ENCODE measurements around the gene NACAD.

Gene NACAD

GRCh38 chr7:45073031-45073785, 15.6 kb downstream of the NACAD start:
- FAIRE-seq, result no peak

- FAIRE-seq, result no peak
Observed at GRCh38 chr7:45072131-45073030, 16.4 kb downstream of the NACAD start.

GRCh38 chr7:45071528-45071927, 17.2 kb downstream of the NACAD start:
- no peak for FAIRE-seq

- no peak for FAIRE-seq
Observed at GRCh38 chr7:45070254-45070642, 18.5 kb downstream of the NACAD start.

GRCh38 chr7:45069444-45070253, 19.1 kb downstream of the NACAD start:
- FAIRE-seq, result no peak

DNA sequence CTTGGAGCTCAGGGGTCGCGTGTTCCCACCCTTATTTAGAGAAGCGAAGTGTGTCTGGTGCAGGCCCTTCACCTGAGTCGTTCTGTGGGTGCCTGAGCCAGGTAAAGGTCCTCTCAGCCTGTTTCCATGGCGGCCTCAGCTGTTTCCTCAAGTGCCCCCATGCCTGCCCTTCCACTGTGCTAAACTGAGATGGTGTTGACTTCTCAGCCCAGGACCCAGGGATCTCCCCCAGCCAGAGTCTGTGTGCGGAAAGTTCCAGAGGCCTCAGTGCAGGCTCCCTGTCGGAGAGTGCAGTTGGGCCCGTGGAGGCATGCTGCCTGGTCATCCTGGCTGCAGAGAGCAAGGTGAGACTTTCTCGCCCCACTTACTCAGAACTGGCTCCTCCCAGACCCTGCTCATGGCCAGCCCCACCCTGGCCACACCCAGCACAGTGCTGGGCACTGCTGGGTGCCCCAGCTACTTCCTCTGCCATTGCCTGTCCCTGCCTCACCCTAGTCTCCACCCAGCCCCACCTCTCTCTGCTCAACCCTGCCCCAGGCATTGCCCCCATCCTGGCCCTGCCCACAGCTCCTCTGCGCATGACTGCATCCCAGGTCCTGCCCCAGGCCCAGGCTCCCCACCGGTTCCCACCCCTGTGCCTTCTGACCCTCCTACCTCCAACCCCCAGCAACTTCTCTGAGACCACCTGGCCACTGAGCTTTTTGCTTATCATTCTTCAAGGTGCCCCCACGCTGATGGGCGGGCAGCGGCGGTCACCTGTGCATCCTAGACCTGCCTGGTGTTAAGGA, 20.3 kb downstream of the NACAD start:
- FAIRE-seq, result no peak

- no peak for FAIRE-seq
Observed at GRCh38 chr7:45067582-45067981, 21.2 kb downstream of the NACAD start.

DNA sequence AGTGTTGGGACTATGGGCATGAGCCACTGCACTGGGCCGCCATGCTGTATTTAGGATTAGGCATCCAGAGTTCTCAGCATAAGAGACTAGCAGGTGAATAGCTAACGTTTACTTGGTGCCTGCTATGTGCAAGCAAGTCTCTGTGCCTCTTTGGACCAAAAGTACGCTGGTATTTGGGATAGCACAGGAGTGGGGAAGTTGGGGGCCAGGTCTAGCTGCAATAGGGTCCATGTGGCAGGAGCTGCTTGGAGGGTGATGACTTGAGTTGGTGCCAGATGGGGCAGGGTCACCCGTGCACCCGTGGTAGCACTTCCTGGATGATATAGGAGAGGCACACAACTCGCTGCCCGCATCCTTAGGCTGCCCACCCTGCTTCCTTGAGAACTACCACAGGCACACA, 22.4 kb downstream of the NACAD start:
- FAIRE-seq, result no peak

DNA sequence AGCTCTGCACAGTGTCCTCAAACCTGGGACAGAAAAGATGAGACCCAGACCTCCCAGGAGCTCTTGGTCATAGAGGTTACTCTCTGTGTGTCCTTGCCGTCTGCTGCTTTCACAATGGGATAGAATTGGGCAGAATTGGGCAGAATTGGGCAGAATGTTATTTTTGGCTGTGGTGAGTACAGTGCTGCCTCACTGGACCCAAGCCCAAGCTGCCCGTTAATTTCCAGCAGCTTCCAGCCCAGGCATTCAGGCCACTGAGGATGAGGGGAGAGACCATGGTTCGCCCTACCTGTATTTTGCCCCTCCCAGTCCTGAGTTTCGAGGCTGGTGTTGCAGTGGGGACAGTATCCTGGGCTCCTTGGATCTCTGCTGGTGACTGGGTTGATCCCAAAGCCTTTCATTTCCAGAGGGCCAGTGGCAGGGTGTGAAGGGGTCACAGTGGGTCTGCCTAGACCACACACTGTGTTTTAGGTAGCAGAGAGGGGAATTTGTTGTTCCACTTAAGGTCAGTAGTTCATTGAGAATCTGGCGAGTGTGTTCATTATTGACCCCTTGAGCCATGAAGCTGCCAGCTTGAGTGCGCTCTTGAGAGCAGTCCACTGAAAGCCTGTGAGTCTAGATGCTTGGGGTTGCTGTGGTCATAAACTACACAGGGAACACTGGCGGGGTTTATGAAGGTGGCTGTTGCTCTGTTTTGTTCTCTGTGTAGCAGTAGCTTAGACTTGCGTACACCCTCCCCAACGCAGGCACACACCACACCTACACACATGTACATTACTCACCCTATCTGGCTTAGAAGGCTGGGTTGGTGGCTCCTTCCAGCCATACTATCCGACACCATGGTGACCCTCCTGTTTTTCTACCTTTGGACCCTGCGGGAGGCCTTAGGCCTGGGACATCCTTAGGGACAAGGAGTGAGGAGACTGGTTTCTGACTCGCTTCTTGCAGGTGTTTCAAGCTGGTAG, 23.5 kb downstream of the NACAD start:
- FAIRE-seq, result no peak

DNA sequence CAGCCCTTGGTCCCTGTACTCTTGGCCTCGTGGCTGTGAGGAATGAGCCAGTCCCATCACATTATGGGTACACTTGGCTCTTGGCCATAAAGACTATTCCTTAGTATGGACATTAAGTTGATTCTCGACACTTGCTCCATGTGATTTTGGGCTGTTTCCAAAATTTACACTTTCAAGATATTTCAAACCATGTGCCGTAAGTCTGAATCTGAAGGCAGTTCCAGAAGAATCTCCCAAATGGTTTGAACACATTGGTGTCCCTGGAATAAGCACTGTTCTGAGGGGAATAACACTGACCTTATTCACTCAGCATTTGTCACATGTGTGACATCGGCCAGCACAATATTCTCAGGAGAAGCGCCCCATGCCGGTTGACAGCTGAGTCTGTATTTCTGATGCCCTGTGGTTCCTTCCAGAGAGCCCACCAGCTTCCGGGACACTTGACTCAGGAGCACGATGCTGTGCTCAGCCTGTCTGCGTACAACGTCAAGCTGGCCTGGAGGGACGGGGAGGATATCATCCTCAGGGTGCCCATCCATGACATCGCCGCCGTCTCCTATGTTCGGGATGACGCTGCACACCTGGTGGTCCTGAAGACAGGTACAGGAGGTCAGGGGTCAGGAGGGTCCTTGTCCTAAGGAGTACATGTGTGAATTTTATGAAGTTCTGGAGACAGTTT, 24.6 kb downstream of the NACAD start:
- no peak for FAIRE-seq

DNA sequence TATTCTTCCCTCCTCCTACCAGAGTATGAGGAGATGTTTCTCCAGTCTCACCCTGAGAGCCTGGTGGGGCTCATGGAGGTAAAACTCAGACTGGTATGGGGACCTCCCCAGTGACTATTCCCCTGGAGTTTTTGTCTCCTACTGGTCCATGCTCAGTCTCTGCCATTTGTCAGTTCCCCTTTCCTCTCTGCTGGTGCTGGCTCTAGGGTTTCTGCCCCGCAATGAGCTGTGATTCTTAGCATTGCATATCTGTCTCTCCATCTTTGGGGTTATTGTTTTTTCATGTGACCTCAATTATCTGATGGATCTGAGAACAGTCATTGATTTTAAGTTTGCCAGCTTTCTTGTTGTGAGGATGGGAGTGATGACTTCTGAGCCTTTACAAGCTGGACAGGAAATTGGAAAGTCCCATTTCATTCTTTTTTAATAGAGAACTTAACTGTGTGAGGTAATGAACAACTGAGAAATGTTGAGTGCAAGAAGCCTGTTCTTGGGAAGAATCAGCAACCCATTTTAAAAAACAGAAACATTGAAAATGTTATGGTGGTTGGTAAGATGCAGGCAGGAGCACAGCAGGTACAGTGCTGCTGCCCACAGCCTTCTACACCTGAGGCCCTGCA, 26.9 kb downstream of the NACAD start:
- no peak for FAIRE-seq

DNA sequence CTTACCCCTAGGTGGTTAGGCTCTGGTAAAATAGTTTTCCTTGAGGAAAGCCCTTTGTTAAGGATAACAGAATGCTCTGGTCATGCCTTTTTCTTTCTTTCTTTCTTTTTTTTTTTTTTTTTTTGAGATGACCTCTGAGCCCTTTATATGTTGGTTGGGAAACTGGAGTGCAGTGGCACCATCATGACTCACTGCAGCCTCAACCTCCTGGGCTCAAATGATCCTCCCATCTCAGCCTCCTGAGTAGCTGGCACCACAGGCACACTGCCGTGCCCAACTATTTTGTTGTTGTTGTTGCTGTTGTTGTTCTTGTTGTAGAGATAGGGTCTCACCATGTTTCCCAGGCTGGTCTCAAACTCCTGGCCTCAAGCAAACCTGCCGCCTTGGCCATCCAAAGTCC, 27.4 kb downstream of the NACAD start:
- FAIRE-seq, result no peak

GRCh38 chr7:45060295-45060694, 28.5 kb downstream of the NACAD start:
- no peak for FAIRE-seq

- FAIRE-seq, result no peak
Observed at GRCh38 chr7:45057878-45058277, 30.9 kb downstream of the NACAD start.

- FAIRE-seq, result no peak
Observed at GRCh38 chr7:45055594-45056219, 33.1 kb downstream of the NACAD start.

- no peak for FAIRE-seq
Observed at GRCh38 chr7:45055016-45055415, 33.8 kb downstream of the NACAD start.

- no peak for FAIRE-seq
Observed at GRCh38 chr7:45054442-45054841, 34.3 kb downstream of the NACAD start.

GRCh38 chr7:45053941-45054340, 34.8 kb downstream of the NACAD start:
- no peak for FAIRE-seq

DNA sequence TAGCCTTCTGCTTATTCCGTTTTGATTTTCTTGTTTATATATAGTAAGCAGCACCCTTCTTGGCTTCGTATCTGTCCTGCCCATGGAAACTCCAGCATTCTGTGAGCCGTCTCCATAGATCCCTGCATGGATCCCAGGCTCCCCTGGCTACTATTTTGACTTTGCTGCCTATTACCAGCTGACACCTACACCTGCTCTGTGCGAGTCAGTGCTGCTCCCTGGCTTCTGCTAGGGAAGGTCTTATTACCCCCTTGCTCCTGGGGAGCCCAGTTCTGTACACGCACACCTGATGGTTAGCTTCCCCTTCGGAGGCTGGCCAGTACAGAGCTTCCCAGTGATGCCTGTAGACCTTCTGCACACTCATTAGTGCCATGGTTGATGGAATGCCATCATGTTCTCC, 35.4 kb downstream of the NACAD start:
- FAIRE-seq, result no peak

GRCh38 chr7:45052011-45052410, 36.8 kb downstream of the NACAD start:
- FAIRE-seq, result no peak

Data from TTC549 (cell line).